ENCODE measurements around the gene RAB33A.

GRCh38 chrX:130172127-130172845 lies 524 bp downstream of the RAB33A start:
- TF ChIP-seq CTCF (IDR thresholded peaks at IDR 0.05; ENCODE audit: low read depth, low read length, missing input control) (no peak), JUND (IDR thresholded peaks at IDR 0.05) (no peak), ATF3 (IDR thresholded peaks at IDR 0.05) (no peak), EGR1 (IDR thresholded peaks at IDR 0.05; ENCODE audit: low read depth in 2 of 2) (no peak), REST (IDR thresholded peaks at IDR 0.05) (no peak), GABPA (IDR thresholded peaks at IDR 0.05 in 1 of 2, conservative IDR thresholded peaks at IDR 0.05 in 1 of 2) (no peak)
